ENCODE data around the gene MCC. TPM values are rescaled to one million over a fixed set of nuclear protein-coding genes. Genes with fewer than 3 reads are reported as not detected.

The MCC gene
- total and polyA plus RNA-seq, 4 donors, result 1.6 to 38.6 (median 11.2) TPM

DNA sequence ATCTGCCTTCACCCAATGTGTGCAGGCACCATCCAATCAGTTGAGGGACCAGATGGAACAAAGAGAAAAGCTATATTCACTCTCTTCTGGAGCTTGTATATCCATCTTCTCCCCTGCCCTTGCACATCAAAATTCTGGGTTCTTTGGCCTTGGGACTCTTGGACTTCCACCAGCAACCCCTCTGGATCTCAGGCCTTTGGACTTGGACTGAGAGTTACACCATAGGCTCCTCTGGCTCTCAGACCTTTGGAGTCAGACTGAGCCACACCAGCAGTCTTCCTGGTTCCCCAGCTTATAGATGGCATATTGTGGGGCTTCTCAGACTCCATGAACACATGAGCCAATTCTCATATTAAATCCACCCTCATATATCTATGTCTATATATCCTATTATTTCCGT lies 126.6 kb downstream of the MCC start:
- TF ChIP-seq, protein P1, sequence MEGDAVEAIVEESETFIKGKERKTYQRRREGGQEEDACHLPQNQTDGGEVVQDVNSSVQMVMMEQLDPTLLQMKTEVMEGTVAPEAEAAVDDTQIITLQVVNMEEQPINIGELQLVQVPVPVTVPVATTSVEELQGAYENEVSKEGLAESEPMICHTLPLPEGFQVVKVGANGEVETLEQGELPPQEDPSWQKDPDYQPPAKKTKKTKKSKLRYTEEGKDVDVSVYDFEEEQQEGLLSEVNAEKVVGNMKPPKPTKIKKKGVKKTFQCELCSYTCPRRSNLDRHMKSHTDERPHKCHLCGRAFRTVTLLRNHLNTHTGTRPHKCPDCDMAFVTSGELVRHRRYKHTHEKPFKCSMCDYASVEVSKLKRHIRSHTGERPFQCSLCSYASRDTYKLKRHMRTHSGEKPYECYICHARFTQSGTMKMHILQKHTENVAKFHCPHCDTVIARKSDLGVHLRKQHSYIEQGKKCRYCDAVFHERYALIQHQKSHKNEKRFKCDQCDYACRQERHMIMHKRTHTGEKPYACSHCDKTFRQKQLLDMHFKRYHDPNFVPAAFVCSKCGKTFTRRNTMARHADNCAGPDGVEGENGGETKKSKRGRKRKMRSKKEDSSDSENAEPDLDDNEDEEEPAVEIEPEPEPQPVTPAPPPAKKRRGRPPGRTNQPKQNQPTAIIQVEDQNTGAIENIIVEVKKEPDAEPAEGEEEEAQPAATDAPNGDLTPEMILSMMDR (IDR thresholded peaks at IDR 0.05; ENCODE audit: control extremely low read depth, extremely low read depth), result no peak
- Histone ChIP-seq H3K9me3 (ENCODE audit: control insufficient read depth in 4 of 4, insufficient read depth in 3 of 4, low read length in 3 of 4) (peaks cover 0 to 11% (median 3%) of the 10 kb centered on the region in 4 donors), H3K9ac (ENCODE audit: insufficient read depth in 1 of 2, low read length in 2 of 2) (no peak overlapping the region), H3K27ac (ENCODE audit: low read depth in 1 of 2, low read length in 1 of 2) (no peak overlapping the region), H3K4me1 (ENCODE audit: control insufficient read depth in 5 of 5, insufficient read depth in 5 of 5, low read length in 5 of 5) (peaks cover 0 to 4% (median 0%) of the 10 kb centered on the region in 5 donors), H3K27me3 (ENCODE audit: control insufficient read depth in 3 of 3, insufficient read depth in 3 of 3, low read length in 2 of 3) (no peaks in the 10 kb centered on the region), H3K4me3 (no peak overlapping the region), H3K36me3 (ENCODE audit: control insufficient read depth in 4 of 4, insufficient read depth in 4 of 4, low read length in 4 of 4) (no peaks in the 10 kb centered on the region)
- 93 to 97% methylated on average over 1 of the region's 1 CpG for WGBS, 2 donors
- ATAC-seq (ENCODE audit: insufficient read depth, low FRiP score) (no peak), DNase-seq (no peak)

DNA sequence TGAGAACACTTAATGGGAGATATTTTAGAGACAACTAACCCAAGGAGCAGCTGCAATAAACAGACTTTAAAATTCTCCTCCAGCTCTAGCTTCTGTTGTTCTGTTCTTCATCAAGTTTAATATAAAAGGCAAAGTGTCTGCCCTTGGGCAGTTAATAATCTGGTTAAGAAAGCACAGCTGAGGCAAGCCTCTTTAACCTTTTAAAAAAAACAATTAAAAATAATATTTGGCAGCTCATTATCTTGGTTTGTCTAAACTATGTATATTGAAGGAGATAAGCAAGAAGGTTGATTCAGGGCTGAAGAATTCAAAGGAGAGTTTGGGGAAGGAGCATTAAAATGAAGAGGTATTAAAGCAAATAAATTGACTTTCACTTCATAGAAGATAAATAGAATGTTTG lies 128.8 kb downstream of the MCC start:
- ATAC-seq (ENCODE audit: insufficient read depth, low FRiP score) (no peak), DNase-seq (no peak)
- TF ChIP-seq, protein P1 (IDR thresholded peaks at IDR 0.05; ENCODE audit: control extremely low read depth, extremely low read depth), result no peak
- H3K9me3 ChIP-seq (ENCODE audit: control insufficient read depth in 4 of 4, insufficient read depth in 3 of 4, low read length in 3 of 4), result peaks cover 0 to 3% (median 1%) of the 10 kb centered on the region in 4 donors
- no peaks in the 10 kb centered on the region for H3K36me3 ChIP-seq (ENCODE audit: control insufficient read depth in 4 of 4, insufficient read depth in 4 of 4, low read length in 4 of 4)
- H3K27ac ChIP-seq (ENCODE audit: low read depth in 1 of 2, low read length in 1 of 2), result no peak overlapping the region
- peaks cover 0 to 4% (median 0%) of the 10 kb centered on the region in 5 donors for H3K4me1 ChIP-seq (ENCODE audit: control insufficient read depth in 5 of 5, insufficient read depth in 5 of 5, low read length in 5 of 5)
- no peaks in the 10 kb centered on the region for H3K27me3 ChIP-seq (ENCODE audit: control insufficient read depth in 3 of 3, insufficient read depth in 3 of 3, low read length in 2 of 3)
- H3K4me3 ChIP-seq, result no peak overlapping the region
- no peak overlapping the region for H3K9ac ChIP-seq (ENCODE audit: insufficient read depth in 1 of 2, low read length in 2 of 2)

DNA sequence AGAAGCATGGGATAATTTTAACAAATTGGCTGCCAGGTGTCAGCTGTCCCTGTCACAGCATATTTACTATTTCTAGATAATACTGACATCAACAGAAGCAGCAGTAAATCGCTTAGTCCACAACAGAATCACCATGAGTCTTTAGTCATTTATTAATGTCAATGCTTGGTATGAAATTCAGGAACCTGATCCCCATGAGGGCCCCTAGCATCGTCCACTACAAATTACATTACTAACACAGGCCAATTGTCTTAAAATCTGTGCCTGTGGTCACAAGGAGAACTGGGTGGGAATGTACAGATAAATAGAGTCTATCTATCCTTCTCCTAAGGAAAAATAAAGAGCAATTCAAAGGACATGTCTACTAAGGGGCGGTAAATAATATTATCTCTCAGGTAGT lies 129.6 kb downstream of the MCC start:
- no peaks in the 10 kb centered on the region for H3K36me3 ChIP-seq (ENCODE audit: control insufficient read depth in 4 of 4, insufficient read depth in 4 of 4, low read length in 4 of 4)
- no peaks in the 10 kb centered on the region for H3K9me3 ChIP-seq (ENCODE audit: control insufficient read depth in 4 of 4, insufficient read depth in 3 of 4, low read length in 3 of 4)
- DNase-seq (no peak), ATAC-seq (ENCODE audit: insufficient read depth, low FRiP score) (no peak)
- H3K4me3 ChIP-seq, result no peak overlapping the region
- H3K9ac ChIP-seq (ENCODE audit: insufficient read depth in 1 of 2, low read length in 2 of 2), result no peak overlapping the region
- H3K27me3 ChIP-seq (ENCODE audit: control insufficient read depth in 3 of 3, insufficient read depth in 3 of 3, low read length in 2 of 3), result no peaks in the 10 kb centered on the region
- H3K27ac ChIP-seq (ENCODE audit: low read depth in 1 of 2, low read length in 1 of 2), result no peak overlapping the region
- peaks cover 0 to 4% (median 0%) of the 10 kb centered on the region in 5 donors for H3K4me1 ChIP-seq (ENCODE audit: control insufficient read depth in 5 of 5, insufficient read depth in 5 of 5, low read length in 5 of 5)
- TF ChIP-seq, protein P1 (IDR thresholded peaks at IDR 0.05; ENCODE audit: control extremely low read depth, extremely low read depth), result no peak
- 81 to 82% methylated on average over 3 of the region's 3 CpGs for WGBS, 2 donors
